Fibroblast of the aortic adventitia (primary cell): ENCODE data around the gene SAP25. TPM values are rescaled to one million over a fixed set of nuclear protein-coding genes. Genes with fewer than 3 reads are reported as not detected.

Source experiments
- DNase-seq: peaks from one replicate; pipeline ENCODE4 v3.0.0-alpha.2; 2010; ENCODE audit warnings: low read depth
- H3K4me3 ChIP-seq: 2 replicates; pipeline ENCODE4 v1.5.1; 2011; ENCODE audit warnings: low read depth, mild to moderate bottlenecking, control low read depth, low read length, moderate library complexity
- CTCF ChIP-seq: IDR thresholded peaks from 2 replicates; pipeline ENCODE4 v1.5.1; 2011; ENCODE audit warnings: mild to moderate bottlenecking, low read length, control low read depth, inconsistent platforms; ENCODE audit not compliant: insufficient read depth
- total RNA-seq: library from RNA; depleted of rRNA; stranded (reverse); fragments of >200 nt; gene quantifications from 2 replicates; pipeline ENCODE4 v1.2.3, GENCODE V29; 2012; ENCODE audit warnings: low replicate concordance

SAP25 gene
- total RNA-seq, 1 donor, result not detected

GRCh38 chr7:100570954-100571828 is 2.5 kb downstream of the SAP25 start:
- no peak overlapping the region for H3K4me3 ChIP-seq
- no peak for DNase-seq
- TF ChIP-seq CTCF, result no peak

DNA sequence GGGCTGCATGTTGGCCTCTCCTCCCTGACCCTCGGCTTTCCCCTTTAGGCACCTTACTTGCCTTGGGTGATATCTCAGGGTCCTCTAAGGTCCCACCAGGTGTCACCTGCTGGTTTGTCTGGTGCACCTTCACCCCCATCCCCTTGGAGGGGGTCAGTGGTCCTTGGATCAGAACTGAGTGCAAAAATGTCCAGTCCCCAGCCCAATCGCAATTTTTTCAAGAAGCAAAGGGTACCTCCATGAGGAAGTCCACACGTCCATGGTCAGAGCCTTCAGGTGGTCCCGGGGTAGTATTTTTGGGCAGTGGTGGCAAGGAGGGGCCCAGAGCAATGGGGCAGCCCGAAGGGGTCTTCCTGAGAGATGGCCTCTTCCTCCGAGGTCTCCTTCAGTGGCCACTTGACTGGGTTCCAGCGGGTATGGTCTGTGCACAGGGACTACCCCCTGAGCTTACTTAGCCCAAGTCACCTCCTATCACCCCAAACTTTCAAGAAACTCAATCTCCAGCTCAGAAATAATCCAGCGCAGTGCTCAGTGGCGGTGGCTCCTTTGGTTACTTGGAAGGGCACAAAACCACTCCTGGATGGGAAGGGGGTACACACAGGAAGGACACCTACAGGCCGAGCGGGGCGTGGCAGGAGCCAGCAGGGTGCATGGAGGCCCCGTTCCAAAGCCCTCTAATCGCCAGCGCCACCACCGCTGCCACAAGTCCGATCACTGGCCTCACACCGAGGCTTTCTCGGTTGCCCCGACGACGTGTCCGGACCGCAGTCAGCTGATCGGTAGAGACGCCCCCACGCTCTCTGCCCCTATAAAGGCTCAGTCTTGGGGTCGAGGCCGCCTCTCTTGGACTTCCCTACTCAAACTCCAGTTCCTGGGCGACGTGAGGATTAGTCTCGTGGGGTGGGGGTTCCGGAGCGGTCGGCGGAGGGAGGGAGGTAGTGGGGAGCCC is 4.5 kb downstream of the SAP25 start:
- TF ChIP-seq CTCF, result peak; percentile 49
- no peak for DNase-seq
- no peak overlapping the region for H3K4me3 ChIP-seq

- no peak for DNase-seq
- no peak for TF ChIP-seq CTCF
- H3K4me3 ChIP-seq, result no peak overlapping the region
Observed at GRCh38 chr7:100568176-100568895, 5.4 kb downstream of the SAP25 start.

DNA sequence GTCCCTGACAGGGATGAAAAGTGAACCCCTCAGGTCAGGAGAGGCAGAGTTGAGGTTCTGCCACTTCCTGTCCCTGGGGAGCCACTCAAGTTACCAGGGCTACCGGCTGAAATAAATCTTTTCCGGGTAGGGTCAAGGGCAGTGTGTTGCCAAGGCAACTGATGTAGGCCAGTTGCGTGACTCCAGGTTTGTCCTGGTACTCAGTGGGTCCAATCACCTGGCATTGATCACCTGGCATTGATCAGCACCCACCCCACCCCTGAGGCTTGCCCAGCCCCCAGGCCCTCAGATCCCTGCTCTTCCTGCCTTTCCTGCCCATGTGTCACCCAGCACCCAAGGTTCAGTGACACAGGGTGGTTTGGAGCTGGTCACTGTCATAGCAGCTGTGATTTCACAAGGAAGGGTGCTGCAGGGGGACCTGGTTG is 5.9 kb downstream of the SAP25 start:
- DNase-seq, result no peak
- no peak for TF ChIP-seq CTCF
- H3K4me3 ChIP-seq, result no peak overlapping the region

DNA sequence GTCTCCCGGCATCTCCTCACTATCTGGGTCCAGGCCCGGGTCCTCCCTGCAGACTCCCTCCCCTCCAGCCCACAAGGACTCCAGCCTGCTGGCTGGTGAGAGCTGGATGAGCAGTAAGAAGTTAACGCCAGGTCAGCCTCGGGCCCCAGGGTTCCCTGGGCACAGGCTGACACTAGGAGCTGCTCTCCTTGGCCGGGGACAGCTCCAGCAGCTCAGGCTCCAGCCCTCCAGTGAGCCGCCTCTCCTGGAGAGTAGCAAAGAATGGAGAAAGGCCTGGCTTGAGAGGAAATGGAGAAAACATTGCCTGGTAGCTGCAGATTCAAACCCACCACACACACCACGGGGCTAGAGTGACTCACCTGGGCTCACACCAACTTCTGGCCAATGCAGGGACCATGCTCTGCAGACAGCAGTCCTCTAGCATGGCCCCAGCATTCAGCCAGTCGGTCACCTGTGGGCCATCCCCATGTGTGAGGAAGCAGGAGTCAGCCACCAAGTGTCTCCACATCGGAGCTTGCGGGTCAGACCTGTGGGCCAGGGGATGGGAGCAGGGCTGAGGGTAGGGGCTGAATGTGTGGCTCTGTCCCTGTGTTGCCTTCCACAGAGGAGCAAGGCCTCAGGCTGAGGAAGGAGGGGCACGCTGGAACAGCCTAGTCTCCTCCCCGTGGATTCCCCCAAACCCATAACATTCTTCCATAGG is 6.5 kb downstream of the SAP25 start:
- no peak for DNase-seq
- no peak for TF ChIP-seq CTCF
- no peak overlapping the region for H3K4me3 ChIP-seq
